AG09309 (cell line): ENCODE data around the gene C5AR1.
A peak's percentile ranks its signal among the peaks of the same experiment; 100 is the strongest.

Experiments
- DNase-seq: peaks from one replicate; pipeline ENCODE4 v3.0.0-alpha.2; 2010; ENCODE audit warnings: low read depth
- H3K4me3 ChIP-seq: 2 replicates; pipeline ENCODE4 v1.5.1; 2011; ENCODE audit warnings: mild to moderate bottlenecking, low read depth, low read length, moderate library complexity; ENCODE audit not compliant: control insufficient read depth
- CTCF ChIP-seq: IDR thresholded peaks from 2 replicates; pipeline ENCODE4 v1.5.1; 2011; ENCODE audit warnings: mild to moderate bottlenecking, low read depth, low read length, inconsistent platforms; ENCODE audit not compliant: insufficient read depth, control insufficient read depth; ENCODE audit errors: missing control alignments

The C5AR1 gene

GRCh38 chr19:47310323-47310722 is 662 bp downstream of the C5AR1 start:
- no peak for DNase-seq
- no peak for TF ChIP-seq CTCF
- H3K4me3 ChIP-seq = no peak overlapping the region

- no peak overlapping the region for H3K4me3 ChIP-seq
- no peak for DNase-seq
- TF ChIP-seq CTCF = no peak
Measured at GRCh38 chr19:47310819-47311218, 1.2 kb downstream of the C5AR1 start.

GRCh38 chr19:47312366-47313006 is 2.8 kb downstream of the C5AR1 start:
- no peak for TF ChIP-seq CTCF
- no peak overlapping the region for H3K4me3 ChIP-seq
- DNase-seq = no peak

GRCh38 chr19:47313754-47314295 is 4.2 kb downstream of the C5AR1 start:
- DNase-seq = no peak
- no peak for TF ChIP-seq CTCF
- no peak overlapping the region for H3K4me3 ChIP-seq

GRCh38 chr19:47315125-47315821 is 5.6 kb downstream of the C5AR1 start:
- peak; percentile 84 for DNase-seq
- TF ChIP-seq CTCF = no peak
- H3K4me3 ChIP-seq = no peak overlapping the region

- TF ChIP-seq CTCF = no peak
- no peak overlapping the region for H3K4me3 ChIP-seq
- DNase-seq = no peak
Measured at GRCh38 chr19:47316513-47316912, 6.9 kb downstream of the C5AR1 start.
